ENCODE results near the gene ZNF490.
"Not testable (repeated sequence)": the region's sequence is repeated elsewhere in the genome, so short reads cannot be mapped to it uniquely, and the experiment has no call there.

Gene ZNF490

DNA sequence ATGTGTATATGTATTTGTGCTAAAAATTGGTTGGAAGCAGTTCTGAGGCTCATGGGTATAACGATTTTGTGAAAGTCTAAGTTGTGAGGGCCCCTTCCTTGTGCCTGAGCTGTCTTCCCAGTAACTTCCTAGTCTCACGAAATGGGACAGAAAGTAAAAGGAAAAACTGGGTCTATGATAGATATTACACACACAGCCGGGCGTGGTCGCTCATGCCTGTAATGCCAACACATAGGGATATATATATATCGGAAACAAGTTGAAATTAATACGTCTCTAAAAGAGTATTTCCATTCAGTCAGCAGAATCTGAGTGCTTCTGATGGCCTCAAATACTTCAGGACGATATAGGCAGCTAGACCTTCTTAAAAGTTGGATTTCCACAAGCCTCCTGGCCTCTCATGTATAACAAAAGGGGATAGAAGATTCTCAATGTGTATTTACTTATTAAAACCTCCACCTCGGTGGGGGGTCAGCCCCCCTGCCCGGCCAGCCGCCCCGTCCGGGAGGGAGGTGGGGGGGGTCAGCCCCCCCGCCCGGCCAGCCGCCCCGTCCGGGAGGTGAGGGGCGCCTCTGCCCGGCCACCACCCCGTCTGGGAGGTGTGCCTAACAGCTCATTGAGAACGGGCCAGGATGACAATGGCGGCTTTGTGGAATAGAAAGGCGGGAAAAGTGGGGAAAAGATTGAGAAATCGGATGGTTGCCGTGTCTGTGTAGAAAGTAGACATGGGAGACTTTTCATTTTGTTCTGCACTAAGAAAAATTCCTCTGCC lies 10.8 kb upstream of the ZNF490 start:
- DNase-seq (ENCODE audit: low read depth in 2 of 2), result not testable (repeated sequence)

DNA sequence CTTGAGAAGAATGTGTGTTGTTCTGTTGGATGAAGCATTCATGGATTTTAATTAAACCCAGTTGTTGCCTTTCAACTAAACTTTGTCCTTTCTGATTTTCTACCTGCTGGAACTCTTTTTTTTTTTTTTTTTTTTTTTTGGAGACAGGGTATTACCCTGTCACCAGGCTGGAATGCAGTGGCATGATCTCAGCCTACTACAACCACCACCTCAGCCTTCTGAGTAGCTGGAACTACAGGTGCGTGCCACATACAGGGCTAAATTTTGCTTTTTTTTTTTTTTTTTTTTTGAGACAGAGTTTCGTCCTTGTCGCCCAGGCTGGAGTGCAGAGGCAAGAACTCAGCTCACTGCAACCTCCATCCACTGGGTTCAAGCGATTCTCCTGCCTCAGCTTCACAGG lies 7.0 kb upstream of the ZNF490 start:
- no peak for DNase-seq (ENCODE audit: low read depth in 2 of 2)

DNA sequence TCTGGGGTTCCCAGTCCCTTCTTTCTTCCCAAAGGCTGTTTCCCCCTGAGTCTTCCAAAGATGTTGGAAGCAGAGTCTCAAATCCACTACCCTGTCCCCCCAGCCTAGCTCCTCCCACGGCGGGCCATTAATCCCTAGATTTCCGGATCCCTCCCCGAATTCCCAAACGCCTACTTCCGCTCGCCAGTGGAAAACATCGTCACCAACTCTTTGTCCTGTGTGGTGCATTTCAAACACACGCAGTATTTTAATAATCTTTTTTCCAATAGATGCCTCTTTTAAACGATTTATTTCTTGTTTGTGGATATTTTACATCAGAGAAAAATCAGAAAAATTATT lies 717 bp upstream of the ZNF490 start:
- DNase-seq (ENCODE audit: low read depth in 2 of 2), result no peak

DNA sequence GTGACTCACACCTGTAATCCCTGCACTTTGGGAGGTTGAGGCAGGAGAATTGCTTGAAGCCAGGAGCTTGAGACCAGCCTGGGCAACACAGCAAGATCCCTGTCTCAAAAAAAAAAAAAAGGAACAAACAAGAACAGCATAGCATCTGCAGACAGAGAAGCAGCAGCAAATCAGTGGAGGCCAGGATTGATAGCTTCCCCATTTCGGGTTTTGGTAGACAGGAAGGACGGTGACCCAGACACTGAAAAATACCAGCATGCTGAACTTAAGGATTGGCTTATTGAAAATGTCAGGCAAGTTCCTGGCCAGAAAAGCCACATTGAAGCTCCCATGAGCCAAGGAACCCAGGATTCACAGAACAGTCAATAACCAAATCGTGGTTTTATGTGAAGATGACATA lies 3.0 kb downstream of the ZNF490 start:
- no peak for DNase-seq (ENCODE audit: low read depth in 2 of 2)

DNA sequence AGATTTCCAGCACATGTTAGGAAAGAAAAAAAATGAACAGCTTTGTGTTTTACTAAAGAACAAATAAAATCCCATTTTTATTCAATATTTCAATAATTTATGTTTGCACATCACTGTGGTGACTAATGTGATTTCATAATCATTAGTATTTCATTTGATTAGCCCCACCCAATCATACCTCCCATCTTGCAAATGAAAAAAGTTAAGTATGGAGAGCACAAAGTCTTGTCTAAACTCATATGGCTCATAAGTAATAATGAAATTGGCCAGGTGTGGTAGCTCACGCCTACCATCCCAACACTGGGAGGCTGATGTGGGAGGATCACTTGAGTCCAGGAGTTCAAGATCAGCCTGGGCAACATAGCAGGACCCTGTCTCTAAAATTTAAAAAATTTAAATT lies 3.8 kb downstream of the ZNF490 start:
- no peak for DNase-seq (ENCODE audit: low read depth in 2 of 2)

DNA sequence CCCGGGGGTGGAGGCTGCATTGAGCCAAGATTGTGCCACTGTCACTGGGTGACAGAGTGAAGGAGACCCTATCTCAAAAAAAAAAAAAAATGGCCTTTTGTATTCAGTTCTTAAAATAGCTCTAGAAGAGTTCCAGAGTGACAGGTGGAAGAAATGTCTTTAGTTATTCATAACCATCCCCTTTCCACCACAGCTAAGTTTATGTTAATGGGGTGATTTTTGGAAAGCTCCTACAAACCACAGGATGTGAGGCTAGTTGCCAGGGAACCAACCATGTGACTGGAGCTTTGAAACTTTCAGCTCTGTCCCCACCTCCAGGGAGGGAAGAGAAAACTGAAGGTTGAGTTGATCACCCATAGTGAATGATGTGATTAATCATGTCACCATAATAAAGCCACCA lies 6.9 kb downstream of the ZNF490 start:
- DNase-seq (ENCODE audit: low read depth in 2 of 2), result no peak

DNA sequence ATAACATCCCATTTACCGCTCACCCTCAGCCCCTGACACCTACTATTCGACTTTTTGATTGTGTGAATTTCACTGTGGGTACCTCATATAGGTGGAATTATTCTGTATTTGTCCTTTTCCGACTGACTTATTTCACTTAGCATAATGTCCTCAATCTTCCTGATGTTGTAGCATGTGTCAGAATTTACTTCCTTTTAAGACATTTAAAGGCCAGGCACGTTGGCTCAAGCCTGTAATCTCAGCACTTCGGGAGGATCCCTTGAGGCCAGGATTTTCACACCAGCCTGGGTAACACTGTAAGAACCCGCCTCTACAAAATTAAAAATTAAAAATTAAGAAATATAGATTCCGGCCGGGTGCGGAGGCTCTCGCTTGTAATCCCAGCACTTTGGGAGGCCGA lies 13.0 kb downstream of the ZNF490 start:
- no peak for DNase-seq (ENCODE audit: low read depth in 2 of 2)

DNA sequence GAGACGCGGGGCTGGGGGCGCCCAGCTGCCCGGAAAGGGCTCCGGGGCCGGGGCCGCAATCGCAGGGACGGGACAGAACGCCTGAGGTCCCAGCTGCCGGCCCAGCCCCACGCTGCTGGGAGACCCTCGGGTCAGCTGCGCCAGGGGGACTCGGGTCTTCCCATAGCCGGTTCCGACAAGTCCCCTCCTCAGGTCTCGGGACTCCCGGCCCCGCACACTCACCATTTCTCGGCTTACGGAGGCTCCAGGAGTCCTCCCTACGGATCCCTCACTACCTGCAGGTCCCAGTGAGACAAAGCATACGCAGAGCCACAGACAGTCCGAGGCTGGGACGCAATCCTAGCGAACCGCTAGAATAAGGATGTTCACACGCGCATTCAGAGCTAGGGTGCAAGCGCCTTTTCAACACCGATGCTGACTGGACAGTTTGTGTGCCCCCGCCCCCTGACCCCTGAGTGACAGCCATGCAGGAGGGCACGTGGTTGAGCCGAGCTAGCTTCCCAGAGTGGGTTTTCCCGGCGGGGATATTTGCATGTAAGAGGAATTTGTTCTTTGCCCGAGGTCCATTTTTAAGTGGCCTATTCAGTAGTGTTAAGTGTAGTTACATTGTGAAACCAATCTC lies 13.6 kb downstream of the ZNF490 start:
- no peak for DNase-seq (ENCODE audit: low read depth in 2 of 2)

DNA sequence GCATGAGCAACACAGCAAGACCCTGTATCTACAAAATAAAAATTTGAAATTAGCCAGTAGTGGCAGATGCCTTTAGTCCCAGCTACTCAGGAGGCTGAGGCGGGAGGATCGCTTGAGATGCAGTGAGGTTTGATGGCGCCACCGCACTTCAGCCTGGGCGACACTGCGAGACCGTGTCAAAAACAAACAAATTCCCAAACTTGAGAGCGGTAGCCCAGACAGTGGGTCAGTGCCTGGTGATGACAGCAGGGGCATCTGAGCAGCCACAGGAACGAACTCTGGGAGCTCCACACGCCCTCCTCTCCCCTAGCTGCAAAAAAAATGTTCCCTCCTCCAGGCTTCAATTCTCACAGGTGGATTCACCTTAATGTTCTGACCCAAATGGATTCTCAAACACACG lies 14.1 kb downstream of the ZNF490 start:
- DNase-seq (ENCODE audit: low read depth in 2 of 2), result no peak

DNA sequence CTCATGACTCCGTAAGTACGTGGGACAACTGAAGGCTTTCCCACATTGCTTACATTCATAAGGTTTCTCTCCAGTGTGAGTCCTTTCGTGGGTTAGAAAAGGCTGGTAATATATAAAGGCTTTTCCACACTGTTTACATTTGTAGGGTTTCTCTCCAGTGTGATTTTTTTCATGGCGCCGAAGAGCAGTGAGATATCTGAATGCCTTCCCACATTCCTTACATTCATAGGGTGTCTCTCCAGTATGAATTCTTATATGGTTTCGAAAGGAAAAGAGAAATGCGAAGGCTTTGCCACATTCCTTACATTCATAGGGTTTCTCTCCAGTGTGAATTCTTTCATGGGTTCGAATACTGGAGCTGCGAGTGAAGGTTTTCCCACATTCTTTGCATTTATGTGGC lies 29.5 kb downstream of the ZNF490 start:
- DNase-seq (ENCODE audit: low read depth in 2 of 2), result no peak

DNA sequence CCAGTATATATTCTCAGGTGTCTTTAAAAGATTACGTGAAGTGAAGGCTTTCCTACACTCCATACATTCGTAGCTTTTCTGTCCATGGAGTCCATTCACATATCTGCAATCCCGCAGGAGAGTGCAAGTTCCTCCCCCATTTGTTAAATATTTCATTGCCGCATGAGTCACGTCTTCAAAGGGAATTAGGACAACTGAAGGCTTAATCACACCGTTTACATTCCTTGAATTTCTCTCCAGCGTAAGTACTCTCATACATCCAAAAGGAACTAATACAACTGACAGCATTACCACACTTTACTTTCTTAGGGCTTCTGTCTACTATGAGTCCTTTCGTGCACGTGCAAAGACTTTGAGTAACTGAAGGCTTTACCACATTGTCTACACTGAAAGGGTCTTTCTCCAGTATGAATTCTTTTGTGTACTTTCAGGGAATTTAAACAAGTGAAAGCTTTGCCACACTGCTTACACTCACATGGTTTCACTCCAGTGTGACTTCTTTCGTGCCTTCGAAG lies 30.4 kb downstream of the ZNF490 start:
- no peak for DNase-seq (ENCODE audit: low read depth in 2 of 2)

DNA sequence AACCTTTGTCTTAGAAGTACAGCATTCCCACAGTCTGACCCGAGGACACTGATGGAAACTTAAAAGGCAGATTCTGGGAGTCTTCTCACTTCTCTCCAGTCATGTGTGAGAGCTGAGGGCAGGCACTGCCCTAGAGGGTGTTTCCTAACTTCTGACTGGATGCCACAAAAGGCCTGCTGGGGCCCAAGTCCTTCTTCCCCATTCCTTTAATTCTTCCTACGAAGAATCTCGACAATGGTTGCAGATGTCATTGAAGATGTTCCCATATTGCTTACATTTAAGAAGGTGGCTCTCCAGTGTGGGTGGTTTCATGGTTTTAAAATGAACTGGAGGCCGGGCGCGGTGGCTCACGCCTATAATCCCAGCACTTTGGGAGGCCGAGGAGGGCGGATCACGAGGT lies 32.0 kb downstream of the ZNF490 start:
- DNase-seq (ENCODE audit: low read depth in 2 of 2), result no peak

DNA sequence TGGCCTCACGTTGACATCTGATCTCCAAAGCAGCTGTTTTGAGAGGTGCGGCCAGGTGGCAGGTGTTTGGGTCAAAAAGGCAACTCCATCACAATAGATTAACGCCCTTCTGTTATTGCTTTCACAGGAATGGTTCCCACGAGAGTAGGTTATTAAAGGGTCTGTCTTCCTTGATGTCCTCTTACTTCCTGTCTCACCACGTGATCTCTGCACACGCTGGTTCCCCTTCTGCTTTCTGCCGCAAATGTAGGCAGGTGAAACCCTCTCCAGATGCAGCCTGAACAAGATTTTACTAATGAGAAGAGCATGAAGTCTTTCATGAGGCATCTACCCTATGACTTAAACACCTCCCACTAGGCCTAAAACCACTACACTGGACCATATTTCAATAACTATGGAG lies 36.6 kb downstream of the ZNF490 start:
- no peak for DNase-seq (ENCODE audit: low read depth in 2 of 2)

DNA sequence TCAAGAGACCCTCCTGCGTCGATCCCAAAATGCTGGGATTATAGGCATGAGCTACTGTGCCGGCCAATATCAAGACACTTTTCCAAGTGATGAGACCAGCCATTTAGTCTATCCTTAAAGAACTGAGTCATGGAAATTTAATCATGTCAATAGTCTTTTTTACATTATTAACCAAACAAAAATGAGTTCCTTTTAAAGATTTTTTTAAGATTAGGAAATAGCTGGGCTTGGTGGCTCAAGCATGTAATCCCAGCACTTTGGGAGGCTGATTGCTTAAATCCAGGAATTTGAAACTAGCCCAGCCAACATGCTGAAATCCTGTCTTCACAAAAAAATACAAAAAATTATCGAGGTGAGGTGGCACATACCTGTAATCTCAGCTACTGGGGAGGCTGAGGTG lies 42.7 kb downstream of the ZNF490 start:
- DNase-seq (ENCODE audit: low read depth in 2 of 2), result no peak

DNA sequence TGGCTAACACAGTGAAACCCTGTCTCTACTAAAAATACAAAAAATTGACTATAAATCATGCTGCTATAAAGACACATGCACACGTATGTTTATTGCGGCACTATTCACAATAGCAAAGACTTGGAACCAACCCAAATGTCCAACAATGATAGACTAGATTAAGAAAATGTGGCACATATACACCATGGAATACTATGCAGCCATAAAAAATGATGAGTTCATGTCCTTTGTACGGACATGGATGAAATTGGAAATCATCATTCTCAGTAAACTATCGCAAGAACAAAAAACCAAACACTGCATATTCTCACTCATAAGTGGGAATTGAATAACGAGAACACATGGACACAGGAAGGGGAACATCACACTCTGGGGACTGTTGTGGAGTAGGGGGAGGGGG lies 44.2 kb downstream of the ZNF490 start:
- DNase-seq (ENCODE audit: low read depth in 2 of 2), result not testable (repeated sequence)

DNA sequence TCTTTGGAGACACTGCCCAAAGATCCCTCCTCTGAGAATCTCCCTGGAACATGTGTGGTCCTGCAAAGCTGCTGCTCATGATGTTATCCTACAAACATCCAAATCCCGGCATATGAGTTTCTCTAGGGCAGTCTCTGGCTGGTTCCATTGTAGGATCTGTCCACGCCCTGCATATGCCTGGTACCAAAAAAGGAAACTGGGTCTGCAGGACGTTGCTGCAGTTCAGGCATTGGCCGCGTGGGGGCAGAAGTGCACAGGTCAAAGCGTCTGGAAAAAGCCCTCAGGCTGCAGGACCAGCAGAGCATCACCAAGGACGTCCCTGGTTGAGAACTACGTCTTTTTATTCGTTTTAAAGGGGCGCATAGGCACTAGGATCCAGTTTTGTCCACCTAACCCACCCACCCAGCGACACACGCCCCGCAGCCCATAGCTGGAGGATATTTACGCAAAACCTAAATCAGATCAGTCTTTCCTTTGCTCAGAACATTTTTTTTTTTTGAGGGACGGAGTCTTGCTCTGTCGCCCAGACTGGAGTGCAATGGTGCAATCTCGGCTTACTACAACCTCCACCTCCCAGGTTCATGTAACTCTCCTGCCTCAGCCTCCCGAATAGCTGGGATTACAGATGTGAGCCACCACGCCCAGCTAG lies 46.5 kb downstream of the ZNF490 start:
- DNase-seq (ENCODE audit: low read depth in 2 of 2), result peak; percentile 66 to 74

DNA sequence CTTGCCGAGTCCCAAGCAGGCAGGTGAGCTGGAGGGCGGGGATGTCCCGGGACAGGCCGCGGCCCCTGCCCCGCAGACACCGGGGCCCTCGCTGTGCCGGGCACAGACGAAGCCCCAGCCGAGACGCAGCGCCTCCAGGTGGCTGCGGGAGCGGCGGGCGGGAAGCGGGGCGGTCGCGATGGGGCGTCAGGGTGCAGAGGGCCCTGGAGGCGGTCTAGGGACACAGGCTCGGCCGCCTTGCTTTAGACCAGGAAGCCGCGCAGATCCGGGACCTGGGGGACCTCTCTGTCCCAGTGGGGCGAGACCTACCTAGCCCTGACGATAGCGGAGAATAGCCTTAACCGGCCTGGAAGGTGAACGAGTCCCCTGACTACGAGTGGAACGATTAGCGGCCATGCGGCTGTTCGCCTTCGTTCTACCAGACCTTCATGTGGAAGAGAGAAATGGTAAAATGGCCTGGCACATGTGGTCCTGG lies 55.1 kb downstream of the ZNF490 start:
- no peak for DNase-seq (ENCODE audit: low read depth in 2 of 2)

DNA sequence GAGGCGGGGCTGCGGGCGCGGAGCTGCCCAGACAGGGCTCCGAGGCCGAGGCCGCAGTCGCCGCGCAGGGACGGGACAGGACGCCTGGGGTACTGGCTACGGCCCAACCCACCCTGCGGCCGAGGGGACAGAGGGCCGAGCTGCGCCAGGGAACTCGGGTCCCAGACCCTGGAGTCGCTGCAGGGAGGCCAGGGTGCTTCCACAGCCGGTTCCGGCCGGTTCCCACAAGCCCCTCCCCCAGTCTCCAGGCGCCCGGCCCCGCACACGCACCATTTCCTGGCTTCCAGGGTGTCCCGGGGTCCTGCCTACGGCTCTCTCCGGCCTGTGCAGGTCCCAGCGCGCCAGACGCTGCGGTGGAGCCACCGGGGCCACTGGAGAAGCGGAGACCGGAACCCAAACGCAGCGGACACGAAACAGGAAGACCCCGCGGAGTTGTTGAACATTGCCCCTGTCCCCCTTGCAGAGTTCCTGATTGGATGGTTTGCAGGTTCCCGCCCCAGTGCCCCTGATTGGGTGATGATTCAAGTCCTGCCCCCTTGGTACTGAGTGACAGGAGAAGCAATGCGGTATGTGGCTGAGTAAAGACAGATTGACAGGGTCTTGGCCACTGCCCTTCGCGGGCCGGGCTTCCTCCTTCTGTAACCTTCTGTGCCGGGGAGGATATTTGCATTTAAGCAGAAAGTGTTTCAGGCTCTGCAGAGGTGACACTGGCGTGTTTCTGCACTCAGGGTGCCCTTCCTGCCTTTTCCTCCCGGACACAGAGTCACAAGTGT lies 59.4 kb downstream of the ZNF490 start, which contains the start of gene ZNF564:
Gene ZNF564, minus strand, starts transcription at position 423 of the 773 bp plus-strand sequence. Its CDS starts 150 bp downstream, at position 273.
- DNase-seq (ENCODE audit: low read depth in 2 of 2), result peak; percentile 82 to 88

DNA sequence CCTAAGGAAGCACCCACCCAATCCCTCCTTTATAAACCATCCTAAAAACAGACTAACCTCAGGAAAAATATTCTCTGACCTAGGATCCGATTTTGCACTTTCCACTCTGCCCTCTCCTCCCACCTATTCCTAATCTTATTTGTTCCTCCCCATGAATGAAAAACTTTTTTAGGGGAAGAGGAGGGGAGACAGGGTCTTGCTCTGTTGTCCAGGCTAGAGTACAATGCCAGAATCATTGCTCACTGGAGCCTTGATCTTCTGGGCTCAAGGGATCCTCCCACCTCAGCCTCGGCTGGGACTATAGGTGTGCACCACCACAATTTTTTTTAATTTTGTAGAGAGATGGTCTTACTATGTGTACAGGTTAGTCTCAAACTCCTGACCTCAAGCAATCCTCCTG lies 63.7 kb downstream of the ZNF490 start:
- no peak for DNase-seq (ENCODE audit: low read depth in 2 of 2)

DNA sequence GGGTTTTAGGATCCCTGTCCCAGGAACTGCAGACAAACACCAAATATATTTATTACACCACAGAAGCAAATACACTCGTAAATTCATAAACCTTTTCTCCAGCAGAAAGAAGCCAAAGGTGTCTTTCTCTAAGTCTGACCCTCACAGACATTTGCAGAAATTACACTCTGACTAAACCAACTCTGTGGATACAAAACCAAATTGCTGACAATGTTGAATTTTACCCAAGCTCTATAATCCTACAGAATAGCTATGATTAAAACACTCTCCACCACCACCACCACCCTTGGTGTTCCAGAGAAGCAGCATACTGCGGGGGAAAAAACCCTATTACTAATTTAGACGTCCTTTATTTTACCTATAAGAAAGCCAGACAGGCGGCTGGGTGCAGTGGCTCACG lies 64.5 kb downstream of the ZNF490 start:
- no peak for DNase-seq (ENCODE audit: low read depth in 2 of 2)

DNA sequence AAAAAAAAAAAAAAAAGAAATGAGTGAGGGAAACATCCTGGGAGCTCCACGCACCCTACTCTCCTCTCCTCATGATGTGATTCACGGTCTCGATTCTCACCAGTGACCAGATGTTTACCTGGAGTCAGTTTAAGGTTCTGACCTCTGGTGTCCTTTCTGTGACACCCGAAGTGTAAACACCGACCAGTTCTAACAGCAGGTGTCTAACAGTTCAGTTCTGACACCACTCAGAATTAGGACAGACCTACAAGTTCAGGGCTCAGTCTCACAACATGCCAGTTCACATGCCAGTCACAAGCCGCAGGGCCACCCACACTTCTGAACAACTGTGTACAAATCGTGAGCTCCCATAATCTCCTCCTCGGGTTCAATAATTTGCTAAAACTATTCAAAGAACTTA lies 65.3 kb downstream of the ZNF490 start:
- no peak for DNase-seq (ENCODE audit: low read depth in 2 of 2)

DNA sequence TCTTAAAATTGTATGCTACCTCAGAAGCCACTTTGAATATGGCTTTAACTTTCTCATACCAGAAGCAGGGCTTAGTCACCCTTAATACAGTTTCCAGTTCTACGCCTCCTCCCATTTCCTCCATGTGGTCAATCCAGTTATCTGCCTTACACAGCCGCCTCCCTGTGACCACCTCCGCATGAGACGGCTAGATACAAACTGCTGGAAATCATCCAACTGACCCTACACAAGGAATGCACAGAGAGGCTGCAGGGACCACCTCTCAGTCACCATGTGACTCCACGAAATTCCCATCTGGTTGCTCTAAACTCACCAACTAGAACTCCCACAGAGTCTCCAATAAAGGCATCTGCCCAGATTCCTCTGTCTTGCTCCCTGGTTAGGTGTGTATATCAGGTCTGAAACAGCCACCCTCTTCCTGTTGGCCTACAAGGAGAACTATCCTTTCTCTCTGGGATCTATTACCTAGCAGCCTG lies 66.2 kb downstream of the ZNF490 start:
- no peak for DNase-seq (ENCODE audit: low read depth in 2 of 2)

Data from stimulated activated CD8-positive, alpha-beta memory T cell treated with anti-CD3 and anti-CD28 coated beads, Interleukin-15, amount 100 ng/mL, for 4 hours (primary cell).